ACC112 (cell line): Measurements from ENCODE around the gene NUSAP1.
A peak's percentile ranks its signal among the peaks of the same experiment; 100 is the strongest.
"Not testable (repeated sequence)": the region's sequence is repeated elsewhere in the genome, so short reads cannot be mapped to it uniquely, and the experiment has no call there.

ENCODE experiments used
- H2AFZ ChIP-seq: fragments of 200-600 bp; sonication (generic); one replicate; pipeline ENCODE4 v1.6.0; 2017; ENCODE audit warnings: antibody characterized with exemption, low read length; ENCODE audit not compliant: unreplicated experiment
- H3K27ac ChIP-seq: fragments of 200-600 bp; sonication (generic); 2 replicates; pipeline ENCODE4 v1.5.1; 2014; ENCODE audit warnings: low read depth, mild to moderate bottlenecking, antibody characterized with exemption, low read length, moderate library complexity
- H3K27me3 ChIP-seq: fragments of 200-600 bp; sonication (generic); 2 replicates; pipeline ENCODE4 v1.6.1; 2014; ENCODE audit warnings: mild to moderate bottlenecking, antibody characterized with exemption, low read length, moderate library complexity, mixed read lengths; ENCODE audit not compliant: insufficient read depth
- H3K36me3 ChIP-seq: fragments of 200-600 bp; sonication (generic); 2 replicates; pipeline ENCODE4 v1.6.1; 2016; ENCODE audit warnings: mild to moderate bottlenecking, antibody characterized with exemption, low read length, moderate library complexity, mixed read lengths; ENCODE audit not compliant: insufficient read depth
- H3K4me1 ChIP-seq: fragments of 200-600 bp; sonication (generic); one replicate; pipeline ENCODE4 v1.6.1; 2016; ENCODE audit warnings: low read length, mixed read lengths; ENCODE audit not compliant: insufficient read depth, unreplicated experiment, control insufficient read depth
- H3K4me3 ChIP-seq: fragments of 200-600 bp; sonication (generic); 2 replicates; pipeline ENCODE4 v1.5.1; 2014; ENCODE audit warnings: mild to moderate bottlenecking, low read depth, low read length
- H3K79me2 ChIP-seq: fragments of 200-600 bp; sonication (generic); one replicate; pipeline ENCODE4 v1.6.0; 2016; ENCODE audit warnings: low read length; ENCODE audit not compliant: control insufficient read depth, unreplicated experiment, insufficient read depth

NUSAP1 gene

DNA sequence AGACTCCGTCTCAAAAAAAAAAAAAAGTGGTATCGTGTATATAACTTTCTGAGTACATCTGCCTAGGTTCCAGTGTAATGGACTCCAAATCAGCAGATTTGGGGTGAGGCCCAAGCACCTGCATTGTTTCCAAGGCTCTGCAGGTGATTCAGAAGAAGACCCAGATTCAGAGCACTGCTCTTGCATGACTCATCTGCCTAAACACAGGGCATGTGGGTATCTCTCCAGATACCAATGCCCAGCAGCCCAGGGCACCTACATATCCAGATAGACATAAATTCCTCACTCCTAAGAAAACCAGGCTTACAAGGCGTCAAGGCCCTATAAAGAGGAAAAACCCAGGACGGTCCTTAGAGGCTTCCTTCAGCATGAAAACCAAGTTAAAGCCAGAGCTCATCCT lies 45.3 kb downstream of the NUSAP1 start:
- H3K79me2 ChIP-seq = no peaks in the 10 kb centered on the region
- H2AFZ ChIP-seq = no peak overlapping the region
- H3K4me1 ChIP-seq = no peaks in the 10 kb centered on the region
- H3K36me3 ChIP-seq = peaks cover 34% of the 10 kb centered on the region; the same call in 1 of the 2 replicates
- no peaks in the 10 kb centered on the region for H3K27me3 ChIP-seq
- no peak overlapping the region for H3K4me3 ChIP-seq
- no peak overlapping the region for H3K27ac ChIP-seq

DNA sequence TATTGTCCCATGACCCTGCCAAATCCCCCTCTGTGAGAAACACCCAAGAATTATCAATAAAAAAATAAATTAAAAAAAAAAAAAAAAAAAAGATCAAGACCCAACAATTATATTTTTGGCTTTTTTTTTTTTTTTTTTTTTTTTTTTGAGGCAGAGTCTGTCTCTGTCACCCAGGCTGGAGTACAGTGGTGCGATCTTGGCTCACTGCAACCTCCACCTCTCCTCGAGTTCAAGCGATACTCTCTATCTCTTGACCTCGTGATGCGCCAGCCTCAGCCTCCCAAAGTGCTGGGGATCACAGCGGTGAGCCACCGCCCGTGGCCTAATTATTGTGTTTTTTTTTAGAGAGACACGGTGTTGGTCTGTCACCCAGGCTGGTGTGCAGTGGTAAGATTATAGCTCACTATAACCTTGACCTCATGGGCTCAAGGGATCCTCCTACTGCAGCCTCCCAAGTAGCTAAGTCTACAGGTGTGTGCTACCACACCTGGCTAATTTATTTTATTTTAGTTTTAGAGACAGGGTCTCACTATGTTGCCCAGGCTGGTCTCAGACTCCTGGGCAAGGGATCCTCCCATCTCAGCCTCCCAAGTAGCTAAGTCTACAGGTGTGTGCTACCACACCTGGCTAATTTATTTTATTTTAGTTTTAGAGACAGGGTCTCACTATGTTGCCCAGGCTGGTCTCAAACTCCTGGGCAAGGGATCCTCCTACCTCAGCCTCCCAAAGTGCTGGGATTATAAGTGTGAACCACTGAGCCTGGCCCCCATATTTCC lies 51.5 kb downstream of the NUSAP1 start:
- H3K79me2 ChIP-seq, H3K4me3 ChIP-seq, H3K27me3 ChIP-seq, H3K4me1 ChIP-seq, H2AFZ ChIP-seq, H3K27ac ChIP-seq: not testable (repeated sequence)
- H3K36me3 ChIP-seq = peaks cover 19% of the 10 kb centered on the region

DNA sequence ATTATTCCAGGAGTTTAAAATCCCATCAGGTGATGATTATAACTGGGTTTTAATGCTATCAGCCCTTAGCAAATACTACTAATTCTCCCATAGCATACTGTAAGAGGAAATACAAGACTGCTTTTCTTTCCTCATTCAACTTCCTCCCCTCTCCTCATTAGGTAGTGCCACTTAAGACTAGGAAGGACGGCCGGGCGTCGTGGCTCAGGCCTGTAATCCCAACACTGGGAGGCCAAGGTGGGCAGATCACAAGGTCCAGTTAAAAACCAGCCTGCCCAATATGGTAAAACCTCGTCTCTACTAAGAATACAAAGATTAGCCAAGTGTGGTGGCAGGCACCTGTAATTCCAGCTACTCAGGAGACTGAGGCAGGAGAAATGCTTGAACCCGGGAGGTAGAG lies 55.0 kb downstream of the NUSAP1 start:
- H3K36me3 ChIP-seq = peaks cover 3% of the 10 kb centered on the region; the same call in 1 of the 2 replicates
- H3K4me1 ChIP-seq = no peaks in the 10 kb centered on the region
- H3K27me3 ChIP-seq = no peaks in the 10 kb centered on the region
- H3K4me3 ChIP-seq = no peak overlapping the region
- H2AFZ ChIP-seq = no peak overlapping the region
- no peak overlapping the region for H3K27ac ChIP-seq
- H3K79me2 ChIP-seq = no peaks in the 10 kb centered on the region

GRCh38 chr15:41392659-41393058 lies 60.0 kb downstream of the NUSAP1 start:
- peaks cover 4% of the 10 kb centered on the region; the same call in 1 of the 2 replicates for H3K36me3 ChIP-seq
- no peak overlapping the region for H2AFZ ChIP-seq
- no peak overlapping the region for H3K4me3 ChIP-seq
- H3K27me3 ChIP-seq = no peaks in the 10 kb centered on the region
- H3K4me1 ChIP-seq = peaks cover 6% of the 10 kb centered on the region
- H3K79me2 ChIP-seq = no peaks in the 10 kb centered on the region
- H3K27ac ChIP-seq = no peak overlapping the region

GRCh38 chr15:41394924-41395323 lies 62.2 kb downstream of the NUSAP1 start:
- Histone ChIP-seq H3K79me2 (no peaks in the 10 kb centered on the region), H3K36me3 (peaks cover 4% of the 10 kb centered on the region; the same call in 1 of the 2 replicates), H3K4me1 (peaks cover 6% of the 10 kb centered on the region), H2AFZ (no peak overlapping the region), H3K27ac (peak overlapping the region; percentile 18; the same call in 1 of the 2 replicates), H3K27me3 (no peaks in the 10 kb centered on the region), H3K4me3 (no peak overlapping the region)

- H3K79me2 ChIP-seq = peaks cover 3% of the 10 kb centered on the region
- H3K27ac ChIP-seq = no peak overlapping the region
- no peaks in the 10 kb centered on the region for H3K27me3 ChIP-seq
- peaks cover 4% of the 10 kb centered on the region; the same call in 1 of the 2 replicates for H3K36me3 ChIP-seq
- H3K4me3 ChIP-seq = no peak overlapping the region
- peaks cover 6% of the 10 kb centered on the region for H3K4me1 ChIP-seq
- no peak overlapping the region for H2AFZ ChIP-seq
Measured at GRCh38 chr15:41396111-41396510, 63.4 kb downstream of the NUSAP1 start.

- H3K27ac ChIP-seq = peak overlapping the region; percentile 37; the same call in 1 of the 2 replicates
Measured at GRCh38 chr15:41401904-41402267, 69.2 kb downstream of the NUSAP1 start.

DNA sequence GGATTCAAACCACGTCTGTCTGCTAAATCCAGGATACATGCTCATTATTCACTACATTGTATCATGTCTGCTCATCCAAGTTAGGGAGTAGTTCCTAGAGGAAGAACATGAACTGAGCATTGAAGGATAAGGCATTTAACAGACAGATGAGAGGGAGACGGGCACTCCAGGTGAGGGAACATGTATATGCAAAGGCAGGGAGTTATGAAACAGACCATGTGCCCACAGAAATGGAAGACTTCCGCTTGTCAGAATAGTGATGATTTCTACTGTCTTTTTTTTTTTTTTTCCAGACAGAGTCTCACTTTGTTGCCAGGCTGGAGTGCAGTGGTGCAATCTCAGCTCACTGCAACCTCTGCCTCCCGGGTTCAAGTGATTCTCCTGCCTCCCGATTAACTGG lies 74.7 kb downstream of the NUSAP1 start:
- Histone ChIP-seq H2AFZ (no peak overlapping the region), H3K4me1 (peaks cover 3% of the 10 kb centered on the region), H3K79me2 (peaks cover 2% of the 10 kb centered on the region), H3K27ac (no peak overlapping the region), H3K27me3 (no peaks in the 10 kb centered on the region), H3K4me3 (no peak overlapping the region), H3K36me3 (no peaks in the 10 kb centered on the region)

More at GRCh38 chr15:41401904-41402267, 69.2 kb downstream of the NUSAP1 start:
- no peaks in the 10 kb centered on the region for H3K36me3 ChIP-seq
- H3K4me1 ChIP-seq = peaks cover 3% of the 10 kb centered on the region
- H3K79me2 ChIP-seq = peaks cover 13% of the 10 kb centered on the region
- no peaks in the 10 kb centered on the region for H3K27me3 ChIP-seq
- peak overlapping the region; percentile 87 for H3K4me3 ChIP-seq
- H2AFZ ChIP-seq = peak overlapping the region; percentile 87

DNA sequence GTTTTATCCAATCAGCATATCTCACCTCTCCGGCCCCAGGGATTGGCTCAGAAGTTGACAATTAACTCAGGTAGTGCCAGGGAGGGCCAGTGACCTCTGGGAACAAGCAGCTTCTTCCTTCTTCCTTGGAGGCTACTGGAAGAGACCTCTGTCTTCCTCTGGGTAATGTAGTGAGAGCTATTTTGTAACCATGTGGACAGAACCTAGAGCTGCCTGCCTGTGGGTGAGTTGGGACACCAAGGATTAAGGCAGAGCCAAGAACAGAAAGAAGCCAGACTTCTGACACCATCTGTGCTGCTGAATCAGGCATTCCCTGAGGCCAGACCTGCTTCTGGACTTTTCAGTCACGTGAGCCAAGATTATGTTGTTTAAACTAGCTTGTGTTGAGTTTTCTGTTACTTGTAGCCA lies 75.6 kb downstream of the NUSAP1 start:
- no peak overlapping the region for H3K27ac ChIP-seq
- no peaks in the 10 kb centered on the region for H3K36me3 ChIP-seq
- H3K4me3 ChIP-seq = no peak overlapping the region
- H2AFZ ChIP-seq = no peak overlapping the region
- H3K79me2 ChIP-seq = no peaks in the 10 kb centered on the region
- no peaks in the 10 kb centered on the region for H3K27me3 ChIP-seq
- H3K4me1 ChIP-seq = no peaks in the 10 kb centered on the region

DNA sequence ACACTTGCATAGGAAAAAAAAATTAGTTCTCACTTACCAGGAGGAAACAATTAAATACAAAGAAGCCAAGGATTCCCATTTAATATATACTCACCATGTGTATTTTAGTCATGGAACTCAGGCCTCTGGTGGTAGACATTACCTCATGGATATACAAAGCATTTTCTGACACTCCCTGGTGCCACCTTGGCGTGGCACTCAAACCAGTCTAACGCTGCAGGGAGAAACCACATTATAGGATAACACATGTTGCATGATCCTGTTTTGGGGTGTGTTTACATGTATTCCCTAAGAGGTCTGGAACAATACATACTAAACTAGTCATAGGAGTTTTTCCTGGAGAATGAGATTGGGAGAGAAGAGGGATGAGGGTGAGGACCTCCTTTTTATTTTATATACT lies 78.3 kb downstream of the NUSAP1 start:
- Histone ChIP-seq H3K27me3 (no peaks in the 10 kb centered on the region), H3K27ac (no peak overlapping the region), H2AFZ (no peak overlapping the region), H3K36me3 (no peaks in the 10 kb centered on the region), H3K4me1 (peaks cover 4% of the 10 kb centered on the region), H3K4me3 (no peak overlapping the region), H3K79me2 (peaks cover 8% of the 10 kb centered on the region)

GRCh38 chr15:41411441-41411840 lies 78.8 kb downstream of the NUSAP1 start:
- Histone ChIP-seq H3K27me3 (no peaks in the 10 kb centered on the region), H3K4me1 (peaks cover 4% of the 10 kb centered on the region), H3K27ac (no peak overlapping the region), H2AFZ (no peak overlapping the region), H3K36me3 (no peaks in the 10 kb centered on the region), H3K79me2 (peaks cover 12% of the 10 kb centered on the region), H3K4me3 (no peak overlapping the region)
